ENCODE results near the gene DMPK.

DNA sequence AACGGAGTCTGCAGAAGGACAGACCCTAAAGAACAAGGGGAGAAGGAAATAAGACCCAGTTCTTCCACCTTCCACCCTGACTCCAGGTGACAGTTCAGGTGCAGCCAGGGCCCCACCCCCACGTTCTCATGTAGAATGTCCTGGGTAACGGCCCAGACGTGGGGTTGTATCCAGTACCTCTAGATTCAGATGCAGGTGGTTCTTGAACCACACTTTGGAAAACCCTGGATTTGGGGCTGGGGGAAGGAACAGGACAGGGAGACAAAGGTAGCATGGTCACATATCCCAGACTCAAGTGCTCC, 2.2 kb downstream of the DMPK start:
- TF ChIP-seq, protein P1, sequence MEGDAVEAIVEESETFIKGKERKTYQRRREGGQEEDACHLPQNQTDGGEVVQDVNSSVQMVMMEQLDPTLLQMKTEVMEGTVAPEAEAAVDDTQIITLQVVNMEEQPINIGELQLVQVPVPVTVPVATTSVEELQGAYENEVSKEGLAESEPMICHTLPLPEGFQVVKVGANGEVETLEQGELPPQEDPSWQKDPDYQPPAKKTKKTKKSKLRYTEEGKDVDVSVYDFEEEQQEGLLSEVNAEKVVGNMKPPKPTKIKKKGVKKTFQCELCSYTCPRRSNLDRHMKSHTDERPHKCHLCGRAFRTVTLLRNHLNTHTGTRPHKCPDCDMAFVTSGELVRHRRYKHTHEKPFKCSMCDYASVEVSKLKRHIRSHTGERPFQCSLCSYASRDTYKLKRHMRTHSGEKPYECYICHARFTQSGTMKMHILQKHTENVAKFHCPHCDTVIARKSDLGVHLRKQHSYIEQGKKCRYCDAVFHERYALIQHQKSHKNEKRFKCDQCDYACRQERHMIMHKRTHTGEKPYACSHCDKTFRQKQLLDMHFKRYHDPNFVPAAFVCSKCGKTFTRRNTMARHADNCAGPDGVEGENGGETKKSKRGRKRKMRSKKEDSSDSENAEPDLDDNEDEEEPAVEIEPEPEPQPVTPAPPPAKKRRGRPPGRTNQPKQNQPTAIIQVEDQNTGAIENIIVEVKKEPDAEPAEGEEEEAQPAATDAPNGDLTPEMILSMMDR (conservative IDR thresholded peaks at IDR 0.05; ENCODE audit: low read depth, low read length) = no peak
- no peak for TF ChIP-seq EZH2phosphoT487 (IDR thresholded peaks at IDR 0.05; ENCODE audit: borderline replicate concordance, low read length)

All from PC-3 (cell line).